ENCODE results near the gene CSMD2.

CSMD2 gene

DNA sequence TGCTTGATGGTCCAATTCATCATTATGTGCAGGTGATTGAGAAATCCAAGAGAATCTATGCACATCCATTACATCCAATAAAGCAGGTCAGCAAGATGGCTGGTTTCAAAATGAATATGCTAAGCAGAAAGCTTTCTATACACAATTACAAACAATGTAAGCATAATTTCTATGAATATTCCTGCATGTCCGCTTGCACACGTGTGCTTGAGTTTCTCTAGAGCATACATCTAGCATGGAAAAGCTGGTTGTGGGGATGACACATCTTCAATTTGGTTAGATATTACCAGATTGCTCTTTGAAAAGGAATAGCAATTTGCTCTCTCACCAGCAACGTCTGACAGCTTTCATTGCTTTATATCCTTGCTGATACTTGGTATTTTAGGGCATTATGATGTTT, 461.6 kb downstream of the CSMD2 start:
- Histone ChIP-seq H3K4me2 (ENCODE audit: insufficient read depth, low read length) (no peak overlapping the region), H3K9ac (ENCODE audit: low read depth, low read length) (no peak overlapping the region), H3K79me2 (ENCODE audit: insufficient read depth, low read length) (no peaks in the 10 kb centered on the region), H3K4me3 (ENCODE audit: low read depth in 1 of 2, low read length in 2 of 2) (no peak overlapping the region), H2AFZ (ENCODE audit: low read depth, low read length) (no peak overlapping the region), H3K4me1 (ENCODE audit: insufficient read depth, low read length) (no peaks in the 10 kb centered on the region), H3K27ac (ENCODE audit: low read length) (no peak overlapping the region), H3K9me3 (ENCODE audit: insufficient read depth, low read length, severe bottlenecking) (no peaks in the 10 kb centered on the region), H4K20me1 (ENCODE audit: insufficient read depth, low read length) (no peaks in the 10 kb centered on the region), H3K27me3 (ENCODE audit: insufficient read depth, low read length, poor library complexity) (peaks cover 4% of the 10 kb centered on the region), H3K36me3 (ENCODE audit: insufficient read depth, low read length) (no peaks in the 10 kb centered on the region)
- TF ChIP-seq, protein P1, sequence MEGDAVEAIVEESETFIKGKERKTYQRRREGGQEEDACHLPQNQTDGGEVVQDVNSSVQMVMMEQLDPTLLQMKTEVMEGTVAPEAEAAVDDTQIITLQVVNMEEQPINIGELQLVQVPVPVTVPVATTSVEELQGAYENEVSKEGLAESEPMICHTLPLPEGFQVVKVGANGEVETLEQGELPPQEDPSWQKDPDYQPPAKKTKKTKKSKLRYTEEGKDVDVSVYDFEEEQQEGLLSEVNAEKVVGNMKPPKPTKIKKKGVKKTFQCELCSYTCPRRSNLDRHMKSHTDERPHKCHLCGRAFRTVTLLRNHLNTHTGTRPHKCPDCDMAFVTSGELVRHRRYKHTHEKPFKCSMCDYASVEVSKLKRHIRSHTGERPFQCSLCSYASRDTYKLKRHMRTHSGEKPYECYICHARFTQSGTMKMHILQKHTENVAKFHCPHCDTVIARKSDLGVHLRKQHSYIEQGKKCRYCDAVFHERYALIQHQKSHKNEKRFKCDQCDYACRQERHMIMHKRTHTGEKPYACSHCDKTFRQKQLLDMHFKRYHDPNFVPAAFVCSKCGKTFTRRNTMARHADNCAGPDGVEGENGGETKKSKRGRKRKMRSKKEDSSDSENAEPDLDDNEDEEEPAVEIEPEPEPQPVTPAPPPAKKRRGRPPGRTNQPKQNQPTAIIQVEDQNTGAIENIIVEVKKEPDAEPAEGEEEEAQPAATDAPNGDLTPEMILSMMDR (IDR thresholded peaks at IDR 0.05; ENCODE audit: borderline replicate concordance, extremely low read depth, low read length, poor library complexity, severe bottlenecking): no peak
- TF ChIP-seq EZH2 (IDR thresholded peaks at IDR 0.05; ENCODE audit: borderline replicate concordance, low read depth, low read length, severe bottlenecking): no peak
- ATAC-seq (ENCODE audit: insufficient read depth, low read depth): no peak
- no peak for DNase-seq

DNA sequence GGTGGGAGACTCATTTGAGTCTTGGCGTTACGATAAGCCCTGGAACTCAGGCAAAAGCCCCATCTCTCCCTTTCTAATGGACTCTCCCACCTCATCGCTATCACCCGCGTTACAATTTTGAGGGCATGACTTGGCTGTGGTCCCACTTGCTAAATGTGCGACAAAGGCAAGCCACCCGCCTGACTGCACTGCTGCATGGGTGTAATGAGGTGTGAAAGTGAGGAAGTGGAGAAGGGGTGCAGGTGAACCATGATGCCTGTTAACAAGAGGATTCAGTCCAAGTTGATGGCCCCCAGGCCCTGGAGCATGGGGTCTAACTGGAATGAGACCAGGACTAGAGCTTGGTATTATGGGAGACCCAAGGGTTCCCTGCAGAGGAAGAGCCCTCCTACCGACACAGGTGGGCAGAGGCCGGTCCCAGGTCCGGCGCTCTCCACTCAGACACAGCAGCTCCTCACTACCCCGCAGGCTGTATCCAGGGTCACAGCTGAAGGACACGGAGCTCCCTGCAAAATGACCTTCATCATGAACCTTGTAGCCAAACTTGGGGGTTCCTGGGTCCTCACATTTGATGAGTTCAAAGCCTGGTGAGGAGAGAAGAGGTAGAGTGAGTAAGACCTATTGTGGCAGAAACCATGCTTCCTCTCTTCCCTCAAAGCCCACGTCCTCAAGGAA, 466.5 kb downstream of the CSMD2 start:
- Histone ChIP-seq H3K9ac (ENCODE audit: low read depth, low read length) (no peak overlapping the region), H3K4me2 (ENCODE audit: insufficient read depth, low read length) (no peak overlapping the region), H3K9me3 (ENCODE audit: insufficient read depth, low read length, severe bottlenecking) (no peaks in the 10 kb centered on the region), H3K79me2 (ENCODE audit: insufficient read depth, low read length) (no peaks in the 10 kb centered on the region), H3K27ac (ENCODE audit: low read length) (no peak overlapping the region), H3K27me3 (ENCODE audit: insufficient read depth, low read length, poor library complexity) (peaks cover 14% of the 10 kb centered on the region), H3K4me3 (ENCODE audit: low read depth in 1 of 2, low read length in 2 of 2) (no peak overlapping the region), H3K4me1 (ENCODE audit: insufficient read depth, low read length) (no peaks in the 10 kb centered on the region), H2AFZ (ENCODE audit: low read depth, low read length) (no peak overlapping the region), H4K20me1 (ENCODE audit: insufficient read depth, low read length) (no peaks in the 10 kb centered on the region), H3K36me3 (ENCODE audit: insufficient read depth, low read length) (no peaks in the 10 kb centered on the region)
- ATAC-seq (ENCODE audit: insufficient read depth, low read depth) (no peak), DNase-seq (no peak)
- TF ChIP-seq EZH2 (IDR thresholded peaks at IDR 0.05; ENCODE audit: borderline replicate concordance, low read depth, low read length, severe bottlenecking): no peak
- TF ChIP-seq, protein P1 (IDR thresholded peaks at IDR 0.05; ENCODE audit: borderline replicate concordance, extremely low read depth, low read length, poor library complexity, severe bottlenecking): no peak

DNA sequence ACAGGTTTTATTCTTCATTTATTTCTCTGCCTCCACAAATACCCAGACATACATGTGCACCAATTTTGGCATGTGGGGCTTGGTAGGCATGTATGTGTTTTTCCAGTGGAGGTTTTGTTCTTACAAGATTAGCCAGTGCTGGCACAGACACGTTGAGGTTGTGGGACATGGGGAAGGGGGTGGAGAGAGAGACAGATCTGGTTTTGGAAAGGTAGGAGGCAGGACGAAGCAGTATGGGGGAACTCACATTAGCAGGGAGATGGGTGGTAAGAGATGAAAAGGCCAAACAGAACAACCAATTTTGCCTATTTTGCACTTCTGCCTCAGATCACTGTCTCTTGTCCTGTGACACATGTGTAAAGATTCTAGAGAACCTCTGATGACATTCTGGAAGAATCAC, 467.2 kb downstream of the CSMD2 start:
- no peaks in the 10 kb centered on the region for H4K20me1 ChIP-seq (ENCODE audit: insufficient read depth, low read length)
- no peak overlapping the region for H2AFZ ChIP-seq (ENCODE audit: low read depth, low read length)
- no peak overlapping the region for H3K4me3 ChIP-seq (ENCODE audit: low read depth in 1 of 2, low read length in 2 of 2)
- H3K9ac ChIP-seq (ENCODE audit: low read depth, low read length): no peak overlapping the region
- no peak for DNase-seq
- no peaks in the 10 kb centered on the region for H3K9me3 ChIP-seq (ENCODE audit: insufficient read depth, low read length, severe bottlenecking)
- ATAC-seq (ENCODE audit: insufficient read depth, low read depth): no peak
- H3K79me2 ChIP-seq (ENCODE audit: insufficient read depth, low read length): no peaks in the 10 kb centered on the region
- TF ChIP-seq EZH2 (IDR thresholded peaks at IDR 0.05; ENCODE audit: borderline replicate concordance, low read depth, low read length, severe bottlenecking): no peak
- TF ChIP-seq, protein P1 (IDR thresholded peaks at IDR 0.05; ENCODE audit: borderline replicate concordance, extremely low read depth, low read length, poor library complexity, severe bottlenecking): no peak
- H3K4me2 ChIP-seq (ENCODE audit: insufficient read depth, low read length): no peak overlapping the region
- H3K36me3 ChIP-seq (ENCODE audit: insufficient read depth, low read length): no peaks in the 10 kb centered on the region
- no peak overlapping the region for H3K27ac ChIP-seq (ENCODE audit: low read length)
- H3K27me3 ChIP-seq (ENCODE audit: insufficient read depth, low read length, poor library complexity): peaks cover 14% of the 10 kb centered on the region
- no peaks in the 10 kb centered on the region for H3K4me1 ChIP-seq (ENCODE audit: insufficient read depth, low read length)
